Smooth muscle cell (in vitro differentiated cells): ENCODE data around the gene OBP2A. TPM values are rescaled to one million over a fixed set of nuclear protein-coding genes. Genes with fewer than 3 reads are reported as not detected.

ENCODE experiments used
- DNase-seq: peaks from one replicate; lab custom pipeline; 2025; ENCODE audit not compliant: unreplicated experiment; lab: John Stamatoyannopoulos, UW
- H2AFZ ChIP-seq: fragments of 200-600 bp; sonication (generic); 2 replicates; pipeline ENCODE4 v1.6.0; 2016; ENCODE audit warnings: antibody characterized with exemption, low read depth, mild to moderate bottlenecking
- H3F3A ChIP-seq: fragments of 200-600 bp; sonication (generic); 2 replicates; pipeline ENCODE4 v1.6.0; 2017; ENCODE audit warnings: antibody characterized with exemption, low read depth
- H3K27ac ChIP-seq: fragments of 200-600 bp; sonication (generic); 2 replicates; pipeline ENCODE4 v1.5.1; 2016; ENCODE audit warnings: low read depth, mild to moderate bottlenecking
- H3K27me3 ChIP-seq: fragments of 200-600 bp; sonication (generic); 2 replicates; pipeline ENCODE4 v1.6.1; 2016; ENCODE audit warnings: low read depth, mild to moderate bottlenecking
- H3K36me3 ChIP-seq: fragments of 200-600 bp; sonication (generic); 2 replicates; pipeline ENCODE4 v1.5.1; 2016; ENCODE audit warnings: low read depth
- H3K4me1 ChIP-seq: fragments of 200-600 bp; sonication (generic); 2 replicates; pipeline ENCODE4 v1.5.1; 2016; ENCODE audit warnings: low read depth
- H3K4me2 ChIP-seq: fragments of 200-600 bp; sonication (generic); 2 replicates; pipeline ENCODE4 v1.6.0; 2016; ENCODE audit warnings: mild to moderate bottlenecking
- H3K4me3 ChIP-seq: fragments of 200-600 bp; sonication (generic); 2 replicates; pipeline ENCODE4 v1.5.1; 2016; ENCODE audit warnings: mild to moderate bottlenecking
- H3K79me2 ChIP-seq: fragments of 200-600 bp; sonication (generic); 2 replicates; pipeline ENCODE4 v1.6.0; 2016; ENCODE audit warnings: low read depth, mild to moderate bottlenecking
- H3K9ac ChIP-seq: fragments of 200-600 bp; sonication (generic); 2 replicates; pipeline ENCODE4 v1.6.0; 2016; ENCODE audit warnings: low read depth
- H3K9me3 ChIP-seq: fragments of 200-600 bp; sonication (generic); replicated peaks from 2 replicates; pipeline ENCODE4 v1.5.1; 2016; ENCODE audit warnings: low read depth
- H4K20me1 ChIP-seq: fragments of 200-600 bp; sonication (generic); 2 replicates; pipeline ENCODE4 v1.6.0; 2016; ENCODE audit warnings: low read depth
- CTCF ChIP-seq: fragments of 200-600 bp; sonication (generic); IDR thresholded peaks from 2 replicates; pipeline ENCODE4 v1.5.1; 2017; ENCODE audit warnings: borderline replicate concordance, mild to moderate bottlenecking, antibody characterized with exemption; ENCODE audit not compliant: insufficient read depth, poor library complexity, severe bottlenecking
- WGBS: methylation state at CpG from one replicate; pipeline ENCODE4 v1.1.7; 2016; ENCODE audit warnings: low lambda C conversion rate; 5-methylcytosine and 5-hydroxymethylcytosine counted together
- polyA plus RNA-seq: library from polyadenylated mRNA; unstranded; fragments of >200 nt; fragmentation: Nextera tagmentation; extraction: Ambion mirVana; gene quantifications from 2 replicates; pipeline ENCODE4 v1.2.1, GENCODE V29; 2016
- total RNA-seq: library from RNA; depleted of rRNA; stranded (reverse); fragments of >200 nt; gene quantifications from 2 replicates; pipeline ENCODE4 v1.2.3, GENCODE V29; 2014

OBP2A gene
- total and polyA plus RNA-seq, 2 experiments from 2014 or later = 0.61 TPM; not detected in 1

- Histone ChIP-seq H3K79me2 (peaks cover 18% of the 10 kb centered on the region), H3K4me1 (peaks cover 11% of the 10 kb centered on the region), H3K27me3 (no peaks in the 10 kb centered on the region), H3K36me3 (no peaks in the 10 kb centered on the region), H4K20me1 (peaks cover 22% of the 10 kb centered on the region), H3F3A (peaks cover 3% of the 10 kb centered on the region), H3K4me3 (no peak overlapping the region), H2AFZ (no peak overlapping the region), H3K9me3 (no peaks in the 10 kb centered on the region), H3K27ac (no peak overlapping the region), H3K9ac (no peak overlapping the region), H3K4me2 (no peak overlapping the region)
- DNase-seq = no peak
- no peak for TF ChIP-seq CTCF
- WGBS = 98% methylated on average over 16 of the region's 16 CpGs
These were observed 43.0 kb upstream of the OBP2A start for GRCh38 chr9:135502873-135503321.

GRCh38 chr9:135503371-135504261 lies 42.3 kb upstream of the OBP2A start:
- 95% methylated on average over 41 of the region's 41 CpGs for WGBS
- Histone ChIP-seq H3F3A (peaks cover 3% of the 10 kb centered on the region), H3K9me3 (no peaks in the 10 kb centered on the region), H3K36me3 (no peaks in the 10 kb centered on the region), H3K9ac (no peak overlapping the region), H3K4me1 (peaks cover 11% of the 10 kb centered on the region), H3K27me3 (no peaks in the 10 kb centered on the region), H3K4me3 (no peak overlapping the region), H3K4me2 (no peak overlapping the region), H3K27ac (no peak overlapping the region), H4K20me1 (peaks cover 22% of the 10 kb centered on the region), H3K79me2 (peaks cover 18% of the 10 kb centered on the region), H2AFZ (no peak overlapping the region)
- no peak for TF ChIP-seq CTCF
- no peak for DNase-seq

GRCh38 chr9:135504262-135505243 lies 41.4 kb upstream of the OBP2A start:
- H3K4me2 ChIP-seq = no peak overlapping the region
- DNase-seq = no peak
- 80% methylated on average over 21 of the region's 21 CpGs for WGBS

More at GRCh38 chr9:135504262-135505243, 41.4 kb upstream of the OBP2A start:
- Histone ChIP-seq H3K27me3 (no peaks in the 10 kb centered on the region), H4K20me1 (peaks cover 22% of the 10 kb centered on the region), H2AFZ (no peak overlapping the region), H3K79me2 (peaks cover 18% of the 10 kb centered on the region), H3K27ac (no peak overlapping the region), H3K9ac (no peak overlapping the region), H3K9me3 (no peaks in the 10 kb centered on the region), H3F3A (no peaks in the 10 kb centered on the region), H3K4me3 (no peak overlapping the region), H3K36me3 (no peaks in the 10 kb centered on the region), H3K4me1 (peaks cover 11% of the 10 kb centered on the region)
- TF ChIP-seq CTCF = peak; percentile 70
